Measurements from ENCODE around the gene GRAMD1B.

- TF ChIP-seq CTCF (IDR thresholded peaks at IDR 0.05) (no peak), EP300 (IDR thresholded peaks at IDR 0.05) (no peak), POLR2A (IDR thresholded peaks at IDR 0.05) (no peak), POLR2AphosphoS5 (IDR thresholded peaks at IDR 0.05) (no peak)
These were observed 19.4 kb downstream of the GRAMD1B start for GRCh38 chr11:123449436-123449835.

Data from suprapubic skin (tissue), 4 donors.